Medulla oblongata (tissue), 1 donor: ENCODE results near the gene KCNK3.

Experiments used
- DNase-seq: peaks from one replicate; pipeline ENCODE4 v3.0.0-alpha.2; 2015; ENCODE audit errors: extremely low spot score

The KCNK3 gene

DNA sequence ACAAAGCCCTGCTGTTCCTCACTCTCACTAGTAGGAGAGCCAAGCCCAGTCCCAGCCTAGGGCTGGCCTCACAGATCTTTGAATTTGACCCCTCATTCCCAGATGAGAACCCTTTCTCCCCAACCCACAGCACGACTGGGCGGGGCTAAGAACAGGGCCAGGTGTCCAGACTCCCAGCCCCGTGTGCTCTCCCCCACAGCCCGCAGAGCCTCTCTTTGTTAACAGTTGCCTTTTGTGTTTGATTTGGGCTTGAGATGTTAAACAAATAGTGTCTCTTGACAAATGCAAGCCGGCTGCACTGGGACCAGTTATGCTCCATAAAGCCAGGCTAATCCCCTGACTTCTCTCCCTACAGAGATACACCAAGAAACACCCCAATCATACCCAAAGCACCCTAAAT is 4.7 kb upstream of the KCNK3 start:
- no peak for DNase-seq

GRCh38 chr2:26691161-26691560 is 1.4 kb upstream of the KCNK3 start:
- no peak for DNase-seq

DNA sequence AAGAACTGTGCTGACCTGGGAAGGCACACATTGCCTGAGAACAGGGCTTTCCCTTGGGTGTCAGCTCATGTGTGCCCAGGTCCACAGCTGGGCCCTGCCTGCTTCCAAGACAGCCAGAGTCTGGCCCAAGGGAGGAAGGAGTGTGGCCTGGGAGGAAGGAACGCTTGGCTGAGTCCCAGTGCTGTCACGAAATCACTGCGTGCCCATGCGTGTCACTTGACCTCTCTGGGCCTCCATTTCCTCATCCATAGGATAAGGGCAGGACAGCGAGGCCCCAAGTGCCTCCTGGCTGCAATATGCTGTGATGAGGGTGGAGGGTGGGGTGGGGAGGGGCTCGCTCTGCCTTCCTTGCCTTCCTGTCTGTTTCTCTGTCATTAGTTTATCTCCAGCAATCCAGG is 642 bp upstream of the KCNK3 start:
- no peak for DNase-seq

DNA sequence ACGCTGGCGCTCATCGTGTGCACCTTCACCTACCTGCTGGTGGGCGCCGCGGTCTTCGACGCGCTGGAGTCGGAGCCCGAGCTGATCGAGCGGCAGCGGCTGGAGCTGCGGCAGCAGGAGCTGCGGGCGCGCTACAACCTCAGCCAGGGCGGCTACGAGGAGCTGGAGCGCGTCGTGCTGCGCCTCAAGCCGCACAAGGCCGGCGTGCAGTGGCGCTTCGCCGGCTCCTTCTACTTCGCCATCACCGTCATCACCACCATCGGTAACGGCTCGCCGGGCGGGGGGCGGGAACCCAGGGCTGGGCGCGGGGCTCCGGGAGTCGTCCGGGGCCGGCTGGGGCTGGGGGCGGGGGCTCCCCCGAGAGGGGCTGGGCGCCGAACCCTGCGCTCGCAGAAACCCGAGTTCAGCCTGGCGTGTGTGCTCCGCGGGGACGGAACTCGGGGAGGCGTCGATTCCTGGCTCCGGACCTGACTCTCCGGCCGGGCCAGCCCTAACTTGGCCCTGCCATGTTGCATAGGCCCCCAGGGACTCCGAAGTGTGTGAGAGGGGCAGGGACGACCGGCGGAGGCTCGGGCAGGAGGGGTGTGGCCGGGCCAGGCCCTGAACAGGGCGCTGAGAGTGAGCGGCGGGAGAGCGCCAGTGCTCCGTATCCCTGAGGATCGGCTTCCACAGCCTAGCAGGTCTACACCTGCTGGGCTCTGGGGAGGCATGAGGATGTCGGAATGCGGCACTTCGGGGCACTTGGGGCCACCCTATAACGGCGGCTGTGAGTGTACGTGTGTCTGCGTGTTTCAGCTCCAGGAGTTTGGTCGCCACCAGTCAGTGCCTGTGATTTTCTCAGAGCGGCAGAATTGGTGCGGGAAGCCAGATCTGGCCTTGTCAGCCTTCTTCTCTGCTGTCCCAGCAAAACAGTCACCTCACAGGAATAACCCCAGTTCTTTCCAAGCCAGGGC is 651 bp downstream of the KCNK3 start:
- no peak for DNase-seq

DNA sequence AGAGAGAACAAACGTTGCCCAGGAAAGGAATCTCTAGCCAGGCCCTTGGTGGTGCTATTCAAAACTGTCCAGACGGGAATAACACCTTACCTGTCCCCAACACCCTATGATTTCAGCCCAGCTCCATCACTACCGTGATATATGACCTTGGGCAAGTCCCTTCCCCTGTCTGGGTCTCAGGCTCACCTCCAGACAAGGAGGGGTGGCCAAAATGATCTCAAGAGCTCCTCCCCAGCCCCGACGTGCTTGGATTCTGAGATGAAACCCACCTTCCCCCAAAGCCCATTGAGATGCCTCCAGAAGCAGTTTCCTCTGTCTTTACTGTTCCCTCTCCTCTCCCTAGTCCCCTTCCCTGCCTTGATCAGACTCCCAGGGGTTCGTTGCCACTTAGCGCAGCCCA is 1.5 kb downstream of the KCNK3 start:
- DNase-seq: no peak

- no peak for DNase-seq
Measured at GRCh38 chr2:26696351-26696816, 3.9 kb downstream of the KCNK3 start.

GRCh38 chr2:26697425-26697824 is 4.9 kb downstream of the KCNK3 start:
- no peak for DNase-seq

DNA sequence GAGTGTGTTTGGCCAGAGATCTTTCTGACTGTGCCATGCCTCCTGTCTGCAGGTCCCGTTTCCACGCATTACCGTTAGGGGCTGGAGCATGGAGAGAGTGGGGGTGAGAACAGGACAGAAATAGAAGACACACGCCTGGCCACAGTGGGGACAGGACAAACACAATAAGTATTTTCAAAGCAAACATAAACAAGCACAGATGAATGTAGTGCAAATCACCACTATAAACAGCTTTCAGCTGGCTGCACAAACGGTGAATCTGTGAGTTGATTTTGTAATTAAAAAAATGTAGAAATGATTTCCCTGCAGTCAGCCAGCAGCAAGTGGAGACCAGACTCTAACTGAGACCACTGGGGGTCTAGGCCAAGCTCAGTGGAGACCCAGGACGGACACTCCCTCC is 6.8 kb downstream of the KCNK3 start:
- DNase-seq: no peak

GRCh38 chr2:26700078-26700477 is 7.6 kb downstream of the KCNK3 start:
- DNase-seq: no peak

DNA sequence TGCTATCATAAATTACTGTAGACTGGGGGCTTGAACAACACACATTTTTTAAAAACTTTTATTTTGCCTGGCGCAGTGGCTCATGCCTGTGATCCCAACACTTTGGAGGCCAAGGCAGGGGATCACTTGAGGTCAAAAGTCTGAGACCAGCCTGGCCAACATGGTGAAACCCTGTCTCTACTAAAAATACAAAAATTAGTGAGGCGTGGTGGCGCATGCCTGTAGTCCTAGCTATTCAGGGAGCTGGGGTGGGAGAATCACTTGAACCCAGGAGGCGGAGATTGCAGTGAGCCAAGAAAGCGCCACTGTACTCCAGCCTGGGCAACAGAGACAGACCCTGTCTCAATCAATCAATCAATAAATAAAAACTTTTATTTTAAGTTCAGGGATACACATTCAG is 9.1 kb downstream of the KCNK3 start:
- DNase-seq: no peak

DNA sequence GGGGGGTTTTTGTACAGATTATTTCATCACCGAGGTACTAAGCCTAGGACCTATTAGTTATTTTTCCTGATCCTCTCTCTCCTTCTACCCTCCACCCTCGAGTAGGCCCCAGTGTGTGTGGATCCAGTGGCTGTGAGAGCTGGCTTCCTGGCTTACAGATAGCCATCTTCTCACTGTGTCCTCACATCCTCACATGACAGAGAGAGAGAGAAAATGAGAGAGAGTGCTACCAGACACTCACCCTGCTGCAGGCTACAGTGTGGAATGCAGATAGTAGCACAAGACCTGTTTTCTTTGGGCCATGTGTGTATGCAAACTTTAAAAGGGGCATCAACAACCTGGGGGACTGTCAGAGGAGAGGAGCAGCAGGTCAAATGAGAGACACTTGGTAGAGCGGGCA is 9.5 kb downstream of the KCNK3 start:
- DNase-seq: no peak

- no peak for DNase-seq
Measured at GRCh38 chr2:26704441-26704977, 12.0 kb downstream of the KCNK3 start.

DNA sequence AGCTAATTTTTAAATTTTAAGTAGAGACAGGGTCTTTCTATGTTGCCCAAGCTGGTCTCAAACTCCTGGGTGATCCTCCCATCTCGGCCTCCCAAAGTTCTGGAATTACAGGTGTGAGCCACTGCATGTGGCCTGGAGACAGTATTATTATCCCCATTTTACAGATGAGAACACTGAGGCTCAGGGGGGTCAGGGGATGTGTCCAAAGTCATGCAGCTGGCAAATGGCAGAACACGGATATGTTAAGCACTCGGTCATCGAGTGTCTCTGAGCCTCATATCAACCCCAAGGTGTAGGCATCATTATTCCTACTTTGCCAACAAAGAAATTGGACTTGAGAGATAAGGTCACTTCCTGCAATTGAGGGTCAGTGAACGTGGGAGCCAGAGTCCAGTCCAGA is 12.6 kb downstream of the KCNK3 start:
- no peak for DNase-seq

DNA sequence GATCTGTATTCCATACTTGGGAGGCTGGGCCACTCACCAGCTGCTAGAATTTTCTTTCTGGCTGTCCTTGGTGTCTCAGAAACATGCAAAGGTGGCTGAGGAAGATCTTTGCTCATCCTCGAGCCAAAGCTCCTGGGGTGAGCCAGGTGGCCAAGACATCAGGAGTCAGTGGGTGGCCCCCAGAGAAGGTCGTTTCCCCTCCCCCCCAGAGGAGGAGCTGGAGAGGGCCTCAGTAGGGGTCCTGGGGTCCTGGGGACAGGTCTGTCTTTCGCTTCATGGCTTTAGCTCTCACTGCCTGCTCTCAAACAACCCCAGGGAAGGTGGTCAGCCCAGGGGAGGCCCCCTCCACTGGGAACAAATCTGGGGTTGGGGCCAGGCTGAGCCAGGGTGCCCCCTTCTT is 13.6 kb downstream of the KCNK3 start:
- no peak for DNase-seq

GRCh38 chr2:26706616-26707473 is 14.3 kb downstream of the KCNK3 start:
- DNase-seq: peak; percentile 10

DNA sequence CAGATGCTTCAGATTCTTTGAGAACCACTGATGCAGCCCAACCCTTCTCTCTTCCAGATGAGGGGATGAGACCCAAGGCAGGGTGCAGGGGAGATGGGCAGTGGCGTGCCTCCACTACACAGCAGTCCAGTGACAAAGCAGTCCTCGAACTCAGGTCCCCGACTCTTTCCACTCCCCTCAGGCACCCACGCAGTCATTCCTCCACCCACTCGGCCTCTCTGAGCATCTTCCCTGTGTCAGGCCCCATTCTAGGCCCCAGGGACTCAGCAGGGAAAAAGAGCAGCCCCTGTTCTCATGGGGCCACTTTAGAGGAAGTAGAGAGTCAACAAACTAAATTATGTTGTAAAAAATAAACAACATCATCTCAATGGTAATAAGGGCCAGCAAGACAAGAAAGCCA is 15.2 kb downstream of the KCNK3 start:
- DNase-seq: no peak

DNA sequence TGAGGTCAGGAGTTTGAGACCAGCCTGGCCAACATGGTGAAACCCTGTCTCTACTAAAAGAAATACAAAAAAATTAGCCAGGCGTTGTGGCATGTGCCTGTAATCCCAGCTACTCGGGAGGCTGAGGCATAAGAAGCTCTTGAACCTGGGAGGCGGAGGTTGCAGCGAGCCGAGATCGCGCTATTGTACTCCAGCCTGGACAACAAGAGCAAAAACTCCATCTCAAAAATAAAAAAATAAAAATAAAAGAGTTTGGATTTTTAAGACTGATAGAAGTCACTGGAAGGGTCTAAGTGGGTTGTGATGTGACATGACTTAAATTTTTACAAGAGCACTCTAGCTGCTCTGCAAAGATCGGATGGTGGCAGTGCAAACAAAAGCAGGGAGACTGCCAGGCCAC is 15.9 kb downstream of the KCNK3 start:
- DNase-seq: no peak

- DNase-seq: no peak
Measured at GRCh38 chr2:26709323-26710110, 17.0 kb downstream of the KCNK3 start.

GRCh38 chr2:26710145-26710544 is 17.6 kb downstream of the KCNK3 start:
- no peak for DNase-seq

- DNase-seq: no peak
Measured at GRCh38 chr2:26710743-26711456, 18.4 kb downstream of the KCNK3 start.
